Sigmoid colon (tissue), 7 donors: ENCODE measurements around the gene PSPN. TPM values are rescaled to one million over a fixed set of nuclear protein-coding genes. Genes with fewer than 3 reads are reported as not detected.

Experiments used
- DNase-seq: peaks from one replicate; pipeline ENCODE4 v3.0.0-alpha.2; 2019
- H3K27ac ChIP-seq, 4 donors: fragments of 200-600 bp; sonication (generic); one replicate each; pipeline ENCODE4 v1.5.1; 2016 to 2019; ENCODE audit warnings: mild to moderate bottlenecking in 1 of 4
- H3K27me3 ChIP-seq, 3 donors: fragments of 200-600 bp; sonication (generic); one replicate each; pipeline ENCODE4 v1.5.1; 2019; ENCODE audit warnings: mild to moderate bottlenecking in 1 of 3
- H3K36me3 ChIP-seq, 4 donors: fragments of 200-600 bp; sonication (generic); one replicate each; pipeline ENCODE4 v1.5.1; 2016 to 2019
- H3K4me1 ChIP-seq, 4 donors: fragments of 200-600 bp; sonication (generic); one replicate each; pipeline ENCODE4 v1.5.1; 2017 to 2019
- H3K4me3 ChIP-seq, 4 donors: fragments of 200-600 bp; sonication (generic); one replicate each; pipeline ENCODE4 v1.5.1; 2017 to 2019; ENCODE audit warnings: mild to moderate bottlenecking in 2 of 4, moderate library complexity in 1 of 4
- H3K9me3 ChIP-seq, 4 donors: fragments of 200-600 bp in 3 of 4; sonication (generic) in 3 of 4; one replicate each; pipeline versions ENCODE4 v1.5.1 to v1.6.1; 2013 to 2019
- EP300 ChIP-seq, 4 donors: sonication (generic); formaldehyde crosslinking; IDR thresholded peaks; one replicate each; pipeline ENCODE4 v1.6.1; 2017; ENCODE audit warnings: antibody characterized with exemption in 4 of 4
- POLR2A ChIP-seq, 2 donors: fragments of 450-650 bp; IDR thresholded peaks; one replicate each; pipeline ENCODE4 v1.6.1; 2016; ENCODE audit warnings: antibody characterized with exemption in 2 of 2, mild to moderate bottlenecking in 2 of 2, moderate library complexity in 2 of 2
- POLR2AphosphoS5 ChIP-seq, 4 donors: sonication (generic); formaldehyde crosslinking; IDR thresholded peaks; one replicate each; pipeline ENCODE4 v1.6.1; 2017; ENCODE audit warnings: antibody characterized with exemption in 4 of 4
- WGBS, 2 donors: extraction: QIAGEN DNeasy Blood & Tissue Kit; methylation state at CpG; one replicate each; pipeline ENCODE4 v1.1.7; 2013; 5-methylcytosine and 5-hydroxymethylcytosine counted together
- intact Hi-C: fragments of 100-400 bp; cut with DNase I; formaldehyde crosslinking; loops from one replicate; pipeline ENCODE4 v1.15.1; 2023
- polyA plus RNA-seq, 3 donors: library from polyadenylated mRNA; stranded (reverse); fragments of 200-250 nt; gene quantifications; one replicate each; pipeline ENCODE4 v1.2.3, GENCODE V29; 2013
- total RNA-seq, 4 donors: library from RNA; depleted of rRNA; stranded (reverse); fragments of >200 nt; gene quantifications; one replicate each; pipeline ENCODE4 v1.1.0, GENCODE V29; 2016
- TF ChIP-seq, protein P1 (sequence below), 4 experiments: fragments of 450-650 bp in 3 of 4; fragments of 200-600 bp in 1 of 4; IDR thresholded peaks; one replicate each; pipeline ENCODE4 v1.5.1; 2016 to 2019; ENCODE audit warnings: antibody characterized with exemption in 4 of 4, mild to moderate bottlenecking in 3 of 4, moderate library complexity in 2 of 4
- donor health status: healthy with polysubstance abuse.
- donor health status: Bipolar disorder and iron deficiency.
- donor health status: healthy.

Gene PSPN
- total and polyA plus RNA-seq, 7 donors, result 0.41 to 5.8 (median 0.71) TPM

DNA sequence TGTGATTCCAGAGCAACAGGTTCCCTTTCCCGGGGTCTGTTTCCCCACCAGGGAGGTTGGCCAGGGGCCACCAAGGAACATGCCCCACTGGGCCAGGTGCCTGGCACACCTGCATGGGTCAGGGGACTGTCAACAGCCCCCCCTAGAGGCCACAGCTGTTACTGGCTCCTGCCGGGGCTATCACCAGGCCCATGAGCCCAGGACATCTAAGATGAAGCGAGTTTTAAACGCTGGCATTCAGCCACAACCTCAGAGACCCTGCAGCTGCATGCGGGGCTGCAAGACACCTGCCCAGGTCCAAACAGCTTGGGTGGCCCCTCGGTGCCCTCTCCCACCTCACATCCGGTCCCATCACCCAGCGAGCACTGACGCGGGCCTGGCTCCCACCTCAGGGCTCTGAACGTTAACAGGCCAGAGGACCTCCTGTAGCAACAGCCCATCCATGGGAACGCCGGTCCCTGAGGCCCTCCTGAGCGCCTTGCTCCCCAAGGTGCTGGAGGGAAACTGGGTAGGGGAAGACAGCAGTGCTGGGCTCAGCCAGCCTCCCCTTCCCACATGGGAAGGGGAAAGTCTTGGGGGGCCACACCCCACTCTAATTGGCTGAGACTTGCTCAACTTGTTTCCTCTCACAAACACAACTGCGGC is 36.8 kb upstream of the PSPN start:
- 29 to 55% methylated on average over 15 of the region's 15 CpGs for WGBS, 2 donors
- Histone ChIP-seq H3K27ac (peak overlapping the region in 3 of 4 donors; percentile 18 to 46 (median 37)), H3K4me1 (peaks cover 0 to 15% (median 6%) of the 10 kb centered on the region in 4 donors), H3K9me3 (no peaks in the 10 kb centered on the region), H3K27me3 (no peaks in the 10 kb centered on the region), H3K4me3 (no peak overlapping the region), H3K36me3 (peaks cover 31 to 37% (median 37%) of the 10 kb centered on the region in 4 donors)
- intact Hi-C loops, result no loop called here
- TF ChIP-seq POLR2AphosphoS5 (IDR thresholded peaks at IDR 0.05) (no peak), EP300 (IDR thresholded peaks at IDR 0.05) (no peak)
- TF ChIP-seq, protein P1, sequence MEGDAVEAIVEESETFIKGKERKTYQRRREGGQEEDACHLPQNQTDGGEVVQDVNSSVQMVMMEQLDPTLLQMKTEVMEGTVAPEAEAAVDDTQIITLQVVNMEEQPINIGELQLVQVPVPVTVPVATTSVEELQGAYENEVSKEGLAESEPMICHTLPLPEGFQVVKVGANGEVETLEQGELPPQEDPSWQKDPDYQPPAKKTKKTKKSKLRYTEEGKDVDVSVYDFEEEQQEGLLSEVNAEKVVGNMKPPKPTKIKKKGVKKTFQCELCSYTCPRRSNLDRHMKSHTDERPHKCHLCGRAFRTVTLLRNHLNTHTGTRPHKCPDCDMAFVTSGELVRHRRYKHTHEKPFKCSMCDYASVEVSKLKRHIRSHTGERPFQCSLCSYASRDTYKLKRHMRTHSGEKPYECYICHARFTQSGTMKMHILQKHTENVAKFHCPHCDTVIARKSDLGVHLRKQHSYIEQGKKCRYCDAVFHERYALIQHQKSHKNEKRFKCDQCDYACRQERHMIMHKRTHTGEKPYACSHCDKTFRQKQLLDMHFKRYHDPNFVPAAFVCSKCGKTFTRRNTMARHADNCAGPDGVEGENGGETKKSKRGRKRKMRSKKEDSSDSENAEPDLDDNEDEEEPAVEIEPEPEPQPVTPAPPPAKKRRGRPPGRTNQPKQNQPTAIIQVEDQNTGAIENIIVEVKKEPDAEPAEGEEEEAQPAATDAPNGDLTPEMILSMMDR (IDR thresholded peaks at IDR 0.05), result peak in 2 of 4 experiments; percentile 25 to 47
- peak; percentile 66 for DNase-seq

DNA sequence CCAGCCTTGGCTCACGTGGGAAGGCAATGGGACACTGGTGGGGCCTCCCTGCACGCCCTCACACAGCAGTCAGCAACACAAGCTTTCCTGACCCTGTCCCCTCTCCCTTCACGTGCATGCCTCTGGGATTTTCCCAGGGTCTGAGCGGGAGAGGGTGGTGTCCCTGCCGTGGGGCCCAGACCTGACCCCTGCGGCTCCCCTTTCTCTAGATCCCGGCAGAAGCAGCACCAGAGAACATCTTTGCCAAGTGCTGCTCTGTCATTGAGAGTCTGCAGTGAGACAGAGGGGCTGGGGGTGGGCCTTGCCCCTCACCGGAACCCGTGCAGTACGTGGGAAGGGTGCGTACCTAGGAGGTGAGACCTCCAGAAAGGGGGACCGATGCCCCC is 36.3 kb upstream of the PSPN start:
- Histone ChIP-seq H3K4me3 (no peak overlapping the region), H3K9me3 (no peaks in the 10 kb centered on the region), H3K4me1 (peaks cover 0 to 15% (median 6%) of the 10 kb centered on the region in 4 donors), H3K27me3 (no peaks in the 10 kb centered on the region), H3K36me3 (peaks cover 25 to 32% (median 32%) of the 10 kb centered on the region in 4 donors), H3K27ac (peak overlapping the region in 1 of 4 donors; percentile 46)
- intact Hi-C loops, result no loop called here
- DNase-seq, result no peak
- WGBS, 2 donors, result 65 to 82% methylated on average over 12 of the region's 12 CpGs
- TF ChIP-seq POLR2AphosphoS5 (IDR thresholded peaks at IDR 0.05), result no peak
- TF ChIP-seq, protein P1 (IDR thresholded peaks at IDR 0.05), result no peak
- TF ChIP-seq POLR2A (IDR thresholded peaks at IDR 0.05), result no peak
- TF ChIP-seq EP300 (IDR thresholded peaks at IDR 0.05), result no peak

DNA sequence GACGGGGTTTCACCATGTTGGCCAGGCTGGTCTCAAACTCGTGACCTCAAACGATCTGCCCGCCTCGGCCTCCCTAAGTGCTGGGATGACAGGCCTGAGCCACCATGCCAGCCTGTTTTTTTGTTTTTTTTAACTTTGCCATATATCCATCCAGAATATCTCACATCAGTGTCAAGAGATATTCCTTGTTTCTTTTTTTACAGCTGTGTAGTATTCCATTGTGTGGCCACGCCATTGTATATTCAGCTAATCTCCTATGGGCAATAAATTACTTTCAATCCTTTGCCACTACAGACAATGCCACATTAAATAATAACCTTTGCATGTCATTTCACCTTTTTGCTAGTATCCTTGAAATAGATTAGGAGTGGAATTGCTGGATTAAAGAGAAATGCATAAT is 33.6 kb upstream of the PSPN start:
- Histone ChIP-seq H3K36me3 (peaks cover 0 to 5% (median 5%) of the 10 kb centered on the region in 4 donors), H3K4me3 (no peak overlapping the region), H3K9me3 (no peaks in the 10 kb centered on the region), H3K4me1 (peaks cover 0 to 13% (median 6%) of the 10 kb centered on the region in 4 donors), H3K27me3 (no peaks in the 10 kb centered on the region), H3K27ac (no peak overlapping the region)
- WGBS, 2 donors, result 87 to 88% methylated on average over 6 of the region's 6 CpGs
- no peak for TF ChIP-seq POLR2AphosphoS5 (IDR thresholded peaks at IDR 0.05)
- no peak for TF ChIP-seq EP300 (IDR thresholded peaks at IDR 0.05)
- TF ChIP-seq POLR2A (IDR thresholded peaks at IDR 0.05), result no peak
- TF ChIP-seq, protein P1 (IDR thresholded peaks at IDR 0.05), result no peak
- intact Hi-C loops, result no loop called here
- no peak for DNase-seq

DNA sequence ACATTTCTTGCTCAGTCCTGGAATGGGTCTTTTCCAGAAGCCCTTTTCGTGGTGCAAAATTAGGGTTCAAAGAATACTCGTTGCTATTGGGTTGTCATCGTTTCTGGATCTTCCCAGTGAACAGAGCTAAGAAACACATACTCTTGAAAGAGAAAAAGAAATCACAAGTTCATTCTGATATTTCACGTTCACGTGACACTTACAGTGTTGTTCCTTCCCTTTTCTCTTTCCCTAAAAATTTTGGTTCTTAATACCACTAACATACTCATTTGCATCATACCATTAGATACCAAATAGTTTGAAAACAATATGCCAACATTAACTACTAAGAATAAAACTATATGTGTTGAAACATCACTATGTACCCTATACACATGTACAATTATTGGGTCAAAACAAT is 30.7 kb upstream of the PSPN start:
- no peak overlapping the region for H3K27ac ChIP-seq
- TF ChIP-seq POLR2A (IDR thresholded peaks at IDR 0.05) (no peak), POLR2AphosphoS5 (IDR thresholded peaks at IDR 0.05) (no peak), EP300 (IDR thresholded peaks at IDR 0.05) (no peak)
- TF ChIP-seq, protein P1 (IDR thresholded peaks at IDR 0.05), result no peak

More for the DNA sequence above, 30.7 kb upstream of the PSPN start:
- Histone ChIP-seq H3K27me3 (no peaks in the 10 kb centered on the region), H3K4me3 (no peak overlapping the region), H3K36me3 (no peaks in the 10 kb centered on the region), H3K4me1 (no peaks in the 10 kb centered on the region), H3K9me3 (no peaks in the 10 kb centered on the region)
- intact Hi-C loops, result no loop called here
- 90% methylated on average over 5 of the region's 5 CpGs for WGBS, 2 donors
- DNase-seq, result no peak
